ENCODE measurements around the gene MAP1S.
A peak's percentile ranks its signal among the peaks of the same experiment; 100 is the strongest.
"Not testable (repeated sequence)": the region's sequence is repeated elsewhere in the genome, so short reads cannot be mapped to it uniquely, and the experiment has no call there.

Gene MAP1S

DNA sequence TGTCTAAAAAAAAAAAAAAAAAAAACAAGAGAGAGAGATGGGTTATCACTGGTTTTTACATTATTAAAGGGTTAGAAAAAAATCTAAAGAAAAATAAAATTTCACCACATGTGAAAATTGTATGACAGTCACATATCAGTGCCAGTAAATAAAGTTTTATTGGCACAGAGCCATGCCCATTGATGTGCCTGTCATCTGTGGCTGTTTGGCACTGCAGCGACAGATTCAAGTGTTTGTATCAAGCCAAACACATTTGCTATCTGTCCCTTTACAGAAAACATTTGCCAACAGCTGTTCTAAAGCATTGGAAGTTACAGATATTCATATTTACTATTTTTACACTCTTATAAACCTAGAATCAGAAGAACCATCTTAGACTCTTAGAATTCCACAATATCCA is 48.3 kb downstream of the MAP1S start:
- no peak for DNase-seq

DNA sequence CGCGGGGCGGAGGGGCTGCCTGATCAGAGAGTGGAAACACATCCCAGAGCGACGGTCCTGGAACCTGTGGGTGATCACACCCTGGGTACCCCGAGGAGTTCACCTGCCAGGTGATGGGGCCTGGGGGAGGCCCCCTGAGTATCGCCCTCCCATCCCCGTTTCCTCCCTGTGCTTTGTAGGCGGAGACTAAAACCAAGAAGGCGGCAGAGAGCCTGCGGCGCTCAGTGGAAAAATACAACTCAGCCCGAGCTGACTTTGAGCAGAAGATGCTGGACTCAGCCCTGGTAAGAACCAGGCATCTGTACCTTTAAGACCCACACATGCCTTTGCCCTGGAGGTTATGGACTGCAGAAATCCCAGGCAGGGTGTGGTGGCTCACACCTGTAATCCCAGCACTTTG is 51.3 kb downstream of the MAP1S start:
- no peak for DNase-seq

DNA sequence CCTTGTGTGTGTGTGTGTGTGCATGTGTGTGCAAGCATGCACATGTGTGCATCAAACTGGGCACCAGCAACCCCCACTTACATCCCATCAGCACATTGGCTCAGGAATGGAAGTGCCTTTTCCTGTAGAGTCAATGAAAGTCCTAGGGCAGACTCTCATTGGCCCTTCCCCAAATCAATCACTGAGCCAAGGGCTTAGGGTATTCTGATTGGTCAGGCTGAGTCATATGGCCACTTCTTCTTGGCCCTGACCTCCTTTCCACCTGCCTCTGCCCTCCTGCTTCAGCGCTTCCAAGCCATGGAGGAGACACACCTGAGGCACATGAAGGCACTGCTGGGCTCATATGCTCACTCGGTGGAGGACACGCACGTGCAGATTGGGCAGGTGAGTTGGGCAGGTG is 52.9 kb downstream of the MAP1S start:
- no peak for DNase-seq

DNA sequence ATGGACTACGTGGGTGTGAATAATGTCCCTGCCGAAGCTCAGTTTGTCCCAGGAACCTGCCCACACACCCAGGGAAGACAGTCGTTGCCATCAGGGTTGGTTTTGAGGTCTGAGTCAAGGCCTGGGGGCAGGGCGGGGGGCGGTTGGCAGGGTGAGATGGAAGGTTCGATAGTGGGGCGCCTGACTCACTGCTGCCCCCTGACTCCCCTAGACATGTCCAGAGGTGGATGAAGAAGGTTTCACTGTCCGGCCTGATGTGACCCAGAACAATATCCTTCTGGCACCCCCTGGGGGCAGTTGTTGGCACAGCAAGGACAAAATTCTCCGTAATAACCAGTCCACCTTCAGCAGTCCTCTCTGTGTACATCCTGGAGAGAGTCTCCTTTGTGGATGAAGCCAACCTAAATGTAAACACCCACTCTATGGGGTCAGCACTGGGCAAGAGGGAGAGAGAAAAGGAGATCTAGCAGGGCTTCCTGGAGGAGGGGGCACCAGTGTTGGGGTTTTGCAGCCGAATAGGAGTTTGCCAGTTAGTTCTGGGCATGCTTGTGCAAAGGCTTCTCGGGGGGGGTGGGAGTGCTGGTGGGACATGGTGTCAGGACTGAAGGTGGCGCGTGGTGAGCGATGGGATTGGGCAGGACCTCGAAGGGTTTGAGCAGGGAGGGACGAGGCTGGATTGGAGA is 56.1 kb downstream of the MAP1S start:
- peak; percentile 30 for DNase-seq

DNA sequence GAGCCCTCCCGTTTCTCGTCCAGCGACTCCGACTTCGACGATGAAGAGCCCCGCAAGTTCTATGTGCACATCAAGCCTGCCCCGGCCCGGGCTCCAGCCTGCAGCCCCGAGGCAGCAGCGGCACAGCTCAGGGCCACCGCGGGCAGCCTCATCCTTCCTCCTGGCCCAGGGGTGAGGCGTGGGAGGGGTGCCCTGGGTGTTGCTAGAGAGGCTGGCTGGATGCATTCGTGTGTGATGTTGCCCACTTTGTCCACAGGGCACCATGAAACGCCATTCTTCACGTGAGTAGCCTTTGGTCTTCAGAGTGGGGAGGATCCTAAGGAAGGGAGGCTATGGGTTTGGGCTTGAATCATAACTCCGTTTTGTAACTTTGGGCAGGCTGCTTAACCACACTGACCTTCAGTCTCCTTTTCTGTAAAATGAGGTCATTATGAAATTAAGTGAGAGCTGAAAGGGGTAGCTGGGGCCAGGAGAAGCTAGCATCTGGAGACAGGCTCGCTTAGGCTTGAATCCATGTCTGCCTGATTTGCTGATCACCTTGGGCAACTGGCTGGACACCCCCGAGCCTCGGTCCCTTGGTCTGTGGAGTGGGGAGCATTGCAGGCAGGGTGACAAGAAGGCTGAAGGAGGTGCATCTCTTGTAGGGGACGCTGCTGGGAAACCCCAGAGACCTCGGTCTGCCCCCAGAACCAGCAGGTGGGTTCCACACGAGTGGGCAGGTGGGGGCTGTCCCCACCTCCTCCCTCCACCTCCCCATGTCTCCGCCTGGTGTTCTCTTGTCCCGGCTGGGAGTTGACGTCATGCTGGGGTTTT is 56.9 kb downstream of the MAP1S start:
- DNase-seq, result peak; percentile 62

DNA sequence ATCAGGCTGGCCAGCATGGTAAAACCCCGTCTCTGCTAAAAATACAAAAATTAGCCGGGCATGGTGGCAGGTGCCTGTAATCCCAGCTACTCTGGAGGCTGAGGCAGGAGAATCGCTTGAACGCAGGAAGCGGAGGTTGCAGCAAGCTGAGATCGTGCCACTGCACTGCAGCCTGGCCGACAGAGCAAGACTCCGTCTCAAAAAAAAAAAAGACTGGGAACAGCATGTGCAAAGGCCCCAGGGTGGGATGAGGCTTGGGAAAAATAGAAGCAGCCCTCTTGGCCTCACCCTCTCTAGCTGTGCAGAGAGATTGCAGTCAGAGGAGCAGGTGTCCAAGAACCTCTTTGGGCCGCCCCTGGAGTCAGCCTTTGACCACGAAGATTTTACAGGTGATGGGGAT is 58.6 kb downstream of the MAP1S start:
- DNase-seq, result not testable (repeated sequence)

DNA sequence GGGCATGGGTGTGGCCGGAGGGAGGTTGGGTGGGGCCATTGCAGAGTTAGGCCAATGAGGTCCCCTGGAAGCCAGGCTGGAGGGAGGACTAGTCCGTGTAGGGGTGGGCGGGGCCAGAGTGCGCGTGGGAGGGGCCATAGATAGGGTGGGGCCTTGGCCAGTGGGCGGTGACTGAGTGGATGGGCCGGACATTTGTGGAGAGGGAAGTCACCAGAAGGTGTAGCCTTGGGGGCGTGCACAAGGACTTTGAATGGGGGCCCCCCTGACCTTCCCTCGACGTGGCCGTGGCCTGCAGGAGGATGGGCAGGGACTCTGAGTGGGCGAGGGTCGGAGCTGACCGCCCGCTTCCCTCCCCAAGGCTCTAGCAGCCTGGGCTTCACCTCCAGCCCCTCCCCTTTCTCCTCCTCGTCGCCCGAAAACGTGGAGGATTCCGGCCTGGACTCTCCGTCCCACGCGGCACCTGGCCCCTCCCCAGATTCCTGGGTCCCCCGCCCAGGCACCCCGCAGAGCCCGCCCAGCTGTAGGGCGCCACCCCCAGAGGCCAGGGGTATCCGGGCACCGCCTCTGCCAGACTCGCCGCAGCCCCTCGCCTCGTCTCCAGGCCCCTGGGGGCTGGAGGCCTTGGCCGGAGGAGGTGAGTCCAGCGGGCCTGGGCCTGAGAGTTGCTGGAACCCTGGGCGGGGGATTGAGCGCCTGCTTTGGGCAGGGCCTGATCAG is 59.1 kb downstream of the MAP1S start:
- peak; percentile 62 for DNase-seq

DNA sequence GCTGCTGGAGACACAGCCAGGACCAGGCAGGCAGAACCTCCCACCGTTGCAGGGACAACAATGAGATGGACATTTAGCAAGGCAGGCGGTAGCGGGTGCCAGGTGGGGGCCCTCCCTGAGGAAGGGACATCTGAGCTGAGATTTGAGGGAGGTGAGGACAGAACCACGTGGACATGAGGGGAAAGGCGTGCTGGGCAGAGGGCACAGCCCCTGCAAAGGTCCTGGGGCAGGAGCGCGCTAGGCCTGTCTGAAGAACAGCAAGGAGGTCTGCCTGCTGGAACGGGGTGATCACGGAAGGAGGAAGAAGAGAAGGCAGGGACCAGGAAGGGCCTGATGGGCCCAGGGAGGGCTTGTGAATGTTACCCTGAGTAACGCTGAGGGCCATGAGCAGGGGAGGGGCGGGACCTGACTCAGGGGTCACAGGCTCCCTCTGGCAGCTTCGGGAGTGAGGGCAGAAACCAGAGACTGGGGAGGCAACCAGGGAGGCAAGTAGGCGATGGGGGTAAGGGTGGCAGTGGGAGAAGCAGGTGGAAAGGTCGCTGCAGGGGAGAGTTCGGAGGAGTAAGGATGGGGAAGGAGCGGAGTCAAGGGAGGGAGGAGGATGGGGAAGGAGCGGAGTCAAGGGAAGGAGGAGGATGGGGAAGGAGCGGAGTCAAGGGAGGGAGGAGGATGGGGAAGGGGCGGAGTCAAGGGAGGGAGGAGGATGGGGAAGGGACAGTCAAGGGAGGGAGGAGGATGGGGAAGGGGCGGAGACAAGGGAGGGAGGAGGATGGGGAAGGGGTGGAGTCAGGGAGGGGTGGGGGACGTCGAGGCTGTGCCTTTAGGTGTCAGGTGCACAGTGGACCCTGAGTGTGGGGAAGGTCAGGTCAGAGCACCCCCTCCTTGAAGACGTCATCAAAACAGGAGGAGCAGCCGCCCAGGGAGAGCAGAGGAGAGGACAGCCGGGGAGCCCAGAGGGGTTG is 60.0 kb downstream of the MAP1S start:
- peak; percentile 41 for DNase-seq

DNA sequence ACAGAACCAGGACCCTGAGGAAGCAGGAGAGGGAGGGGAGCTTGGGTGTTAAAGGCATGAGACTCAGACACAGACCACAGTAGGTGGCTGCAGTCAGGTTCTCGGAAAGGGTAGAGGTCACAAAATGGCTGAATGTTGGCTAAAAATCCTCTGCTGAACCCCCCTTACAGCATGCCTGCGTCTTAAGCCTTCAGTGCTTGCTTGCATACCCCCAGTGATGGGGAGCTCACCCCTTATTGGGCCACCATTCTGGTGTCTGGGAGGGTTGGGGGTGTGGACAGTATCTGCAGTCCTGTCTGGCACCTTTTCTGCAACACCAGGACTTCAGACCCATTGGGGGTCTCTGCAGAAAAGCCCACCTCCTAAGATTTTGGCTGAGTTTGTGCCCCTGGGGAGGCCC is 61.5 kb downstream of the MAP1S start:
- DNase-seq, result no peak

DNA sequence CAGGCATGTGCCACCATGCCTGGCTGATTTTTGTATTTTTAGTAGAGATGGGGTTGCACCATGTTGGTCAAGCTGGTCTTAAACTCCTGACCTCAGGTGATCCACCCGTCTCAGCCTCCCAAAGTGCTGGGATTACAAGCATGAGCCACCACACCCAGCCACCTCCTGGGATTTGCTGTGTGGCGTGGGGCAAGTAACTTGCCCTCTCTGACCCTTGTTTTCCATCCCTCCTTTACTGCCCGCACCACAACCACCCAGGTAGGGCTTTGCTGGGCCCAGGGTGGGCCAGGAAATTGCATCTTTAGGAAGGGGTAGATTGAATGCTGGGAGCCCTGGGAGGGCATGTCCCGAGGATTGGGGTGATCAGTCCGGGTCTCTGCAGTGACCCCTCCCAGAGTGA is 64.4 kb downstream of the MAP1S start:
- not testable (repeated sequence) for DNase-seq
